GM21529 (cell line): ENCODE data around the gene OR2A42.
"Not testable (repeated sequence)": the region's sequence is repeated elsewhere in the genome, so short reads cannot be mapped to it uniquely, and the experiment has no call there.

Source experiments
- ATAC-seq: cut with Tn5 transposase; IDR thresholded peaks from one replicate; pipeline ENCODE4 v1.9.1; 2021; ENCODE audit not compliant: unreplicated experiment

OR2A42 gene

GRCh38 chr7:144223675-144224074 lies 15.7 kb downstream of the OR2A42 start:
- ATAC-seq = not testable (repeated sequence)

GRCh38 chr7:144220531-144220930 lies 18.9 kb downstream of the OR2A42 start:
- not testable (repeated sequence) for ATAC-seq

GRCh38 chr7:144219149-144219548 lies 20.3 kb downstream of the OR2A42 start:
- ATAC-seq = not testable (repeated sequence)

GRCh38 chr7:144218581-144218980 lies 20.8 kb downstream of the OR2A42 start:
- ATAC-seq = not testable (repeated sequence)

- not testable (repeated sequence) for ATAC-seq
These were observed 22.2 kb downstream of the OR2A42 start for GRCh38 chr7:144217200-144217599.

- not testable (repeated sequence) for ATAC-seq
These were observed 34.1 kb downstream of the OR2A42 start for GRCh38 chr7:144205306-144205705.

- not testable (repeated sequence) for ATAC-seq
These were observed 36.3 kb downstream of the OR2A42 start for GRCh38 chr7:144203086-144203485.

- ATAC-seq = peak; percentile 16
These were observed 37.4 kb downstream of the OR2A42 start for GRCh38 chr7:144201978-144202377.

GRCh38 chr7:144198934-144199333 lies 40.5 kb downstream of the OR2A42 start:
- not testable (repeated sequence) for ATAC-seq

GRCh38 chr7:144195212-144195872 lies 44.1 kb downstream of the OR2A42 start, which contains the start of gene ARHGEF35:
ARHGEF35 (minus strand) TSS chr7:144195833; CDS start chr7:144188383, 7,450 bp downstream.
- peak; percentile 67 for ATAC-seq

- ATAC-seq = not testable (repeated sequence)
These were observed 45.0 kb downstream of the OR2A42 start for GRCh38 chr7:144194453-144194852.

GRCh38 chr7:144193782-144194181 lies 45.6 kb downstream of the OR2A42 start:
- not testable (repeated sequence) for ATAC-seq

GRCh38 chr7:144188578-144189171 lies 50.7 kb downstream of the OR2A42 start:
- not testable (repeated sequence) for ATAC-seq

- ATAC-seq = not testable (repeated sequence)
These were observed 51.6 kb downstream of the OR2A42 start for GRCh38 chr7:144187848-144188247.

- not testable (repeated sequence) for ATAC-seq
These were observed 56.2 kb downstream of the OR2A42 start, which contains the start of gene CTAGE4 for GRCh38 chr7:144183166-144183565. CTAGE4 (plus strand) TSS chr7:144183466; CDS start chr7:144183504, 38 bp downstream.

- ATAC-seq = peak; percentile 13
These were observed 60.3 kb downstream of the OR2A42 start for GRCh38 chr7:144179165-144179479.

- peak; percentile 97 for ATAC-seq
These were observed 60.8 kb downstream of the OR2A42 start for GRCh38 chr7:144178380-144179164.
